ENCODE results near the gene STON2. TPM values are rescaled to one million over a fixed set of nuclear protein-coding genes. Genes with fewer than 3 reads are reported as not detected.

The STON2 gene
- total and polyA plus RNA-seq, 2 of the 8 experiments (the other 6 are each of a cell fraction or from before 2014, with no cell fraction given), result 8.9 to 50.0 TPM

DNA sequence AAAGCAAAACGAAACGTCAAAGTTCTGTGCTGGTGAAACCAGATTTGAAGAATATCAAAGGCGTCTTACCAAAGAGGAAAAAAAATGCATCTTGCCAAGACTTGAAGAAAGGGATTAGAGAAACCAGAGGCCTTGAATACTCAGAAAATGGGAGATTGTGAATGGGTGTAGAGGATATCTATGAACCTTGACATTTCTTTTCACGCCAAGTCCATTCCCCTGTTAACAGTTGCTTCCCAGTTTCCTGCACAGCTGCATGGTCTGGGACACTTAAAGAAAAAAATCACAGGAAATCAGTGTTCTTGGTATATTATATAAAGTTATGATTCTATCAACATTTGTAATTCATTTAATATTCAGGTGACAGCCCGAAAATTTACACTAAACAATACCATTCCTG lies 178.0 kb downstream of the STON2 start (continued):
- no peak for TF ChIP-seq ZNF274 (IDR thresholded peaks at IDR 0.05; ENCODE audit: borderline replicate concordance, extremely low read depth, low read length)
- TF ChIP-seq ATF3 (IDR thresholded peaks at IDR 0.05; ENCODE audit: insufficient read depth, low read depth, low read length), result no peak
- TF ChIP-seq FOSL1 (IDR thresholded peaks at IDR 0.05; ENCODE audit: insufficient read depth, low read depth, low read length), result no peak
- no peak for TF ChIP-seq CTCF (IDR thresholded peaks at IDR 0.05; ENCODE audit: control extremely low read depth in 1 of 3, insufficient read depth in 1 of 3, low read depth in 1 of 3, low read length in 3 of 3)
- no peak for TF ChIP-seq TCF12 (IDR thresholded peaks at IDR 0.05; ENCODE audit: low read depth, low read length)
- no peak for TF ChIP-seq CHD2 (IDR thresholded peaks at IDR 0.05; ENCODE audit: low read length)
- TF ChIP-seq SIX5 (IDR thresholded peaks at IDR 0.05; ENCODE audit: low read depth, low read length), result no peak

All from H1 (cell line).